HS-27A (cell line): Measurements from ENCODE around the gene EPC2.
"Not testable (repeated sequence)": the region's sequence is repeated elsewhere in the genome, so short reads cannot be mapped to it uniquely, and the experiment has no call there.

ENCODE experiments used
- DNase-seq: peaks from one replicate; pipeline ENCODE4 v3.0.0-alpha.2; 2012; ENCODE audit warnings: low read depth, missing footprints

EPC2 gene

GRCh38 chr2:148640767-148641166, 3.8 kb upstream of the EPC2 start:
- no peak for DNase-seq

GRCh38 chr2:148642112-148642744, 2.3 kb upstream of the EPC2 start:
- no peak for DNase-seq

GRCh38 chr2:148642891-148643416, 1.6 kb upstream of the EPC2 start:
- no peak for DNase-seq

GRCh38 chr2:148643421-148643820, 1.1 kb upstream of the EPC2 start:
- no peak for DNase-seq

GRCh38 chr2:148644883-148645538, 460 bp downstream of the EPC2 start:
- peak; percentile 83 for DNase-seq

GRCh38 chr2:148645539-148646230, 1.1 kb downstream of the EPC2 start:
- peak; percentile 51 for DNase-seq

- DNase-seq: no peak
Measured at GRCh38 chr2:148646231-148646559, 1.6 kb downstream of the EPC2 start.

- not testable (repeated sequence) for DNase-seq
Measured at GRCh38 chr2:148647711-148648110, 3.2 kb downstream of the EPC2 start.

- DNase-seq: no peak
Measured at GRCh38 chr2:148649936-148650335, 5.4 kb downstream of the EPC2 start.

- no peak for DNase-seq
Measured at GRCh38 chr2:148650881-148651280, 6.3 kb downstream of the EPC2 start.

GRCh38 chr2:148651972-148652371, 7.4 kb downstream of the EPC2 start:
- DNase-seq: no peak

GRCh38 chr2:148653437-148653836, 8.9 kb downstream of the EPC2 start:
- no peak for DNase-seq

GRCh38 chr2:148654435-148654834, 9.9 kb downstream of the EPC2 start:
- DNase-seq: no peak

GRCh38 chr2:148656516-148656915, 12.0 kb downstream of the EPC2 start:
- no peak for DNase-seq

GRCh38 chr2:148658807-148659722, 14.5 kb downstream of the EPC2 start:
- no peak for DNase-seq

- no peak for DNase-seq
Measured at GRCh38 chr2:148660999-148661398, 16.4 kb downstream of the EPC2 start.

GRCh38 chr2:148662332-148662731, 17.8 kb downstream of the EPC2 start:
- not testable (repeated sequence) for DNase-seq

GRCh38 chr2:148664229-148664628, 19.7 kb downstream of the EPC2 start:
- DNase-seq: no peak

- no peak for DNase-seq
Measured at GRCh38 chr2:148666555-148666954, 22.0 kb downstream of the EPC2 start.

- DNase-seq: no peak
Measured at GRCh38 chr2:148667113-148667836, 22.7 kb downstream of the EPC2 start.

- no peak for DNase-seq
Measured at GRCh38 chr2:148670773-148671172, 26.2 kb downstream of the EPC2 start.
